GM12875 (cell line): Measurements from ENCODE around the gene EIF6.

ENCODE experiments used
- H3K4me3 ChIP-seq: one replicate; pipeline ENCODE4 v1.5.1; 2011; ENCODE audit warnings: low read depth, low read length, control low read depth
- CTCF ChIP-seq: IDR thresholded peaks from 2 replicates; pipeline ENCODE4 v1.5.1; 2011; ENCODE audit warnings: low read depth, mild to moderate bottlenecking, control low read depth, inconsistent platforms, low read length, moderate library complexity, borderline replicate concordance; ENCODE audit not compliant: insufficient read depth

The EIF6 gene

GRCh38 chr20:35238735-35239134 is 45.8 kb downstream of the EIF6 start:
- no peak overlapping the region for H3K4me3 ChIP-seq
- TF ChIP-seq CTCF, result no peak

DNA sequence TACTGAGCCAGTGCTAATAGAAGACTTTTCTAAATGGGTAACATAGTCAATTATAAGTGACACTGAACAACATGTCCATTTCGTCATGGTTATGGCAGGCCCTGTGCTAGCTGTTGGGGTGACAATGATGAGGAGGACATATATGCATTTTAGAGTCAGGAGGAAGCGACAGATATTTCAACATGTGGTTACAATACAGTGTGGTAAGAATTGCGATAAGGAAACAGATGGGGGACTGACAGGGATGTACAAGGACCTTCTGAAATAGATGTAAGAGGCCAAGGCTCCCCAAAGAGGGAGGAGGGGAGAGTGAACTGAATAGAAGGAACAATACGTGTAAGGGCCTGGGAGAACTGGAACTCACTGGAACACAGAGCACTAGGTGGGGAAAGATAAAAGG is 46.4 kb downstream of the EIF6 start:
- TF ChIP-seq CTCF, result no peak
- no peak overlapping the region for H3K4me3 ChIP-seq

DNA sequence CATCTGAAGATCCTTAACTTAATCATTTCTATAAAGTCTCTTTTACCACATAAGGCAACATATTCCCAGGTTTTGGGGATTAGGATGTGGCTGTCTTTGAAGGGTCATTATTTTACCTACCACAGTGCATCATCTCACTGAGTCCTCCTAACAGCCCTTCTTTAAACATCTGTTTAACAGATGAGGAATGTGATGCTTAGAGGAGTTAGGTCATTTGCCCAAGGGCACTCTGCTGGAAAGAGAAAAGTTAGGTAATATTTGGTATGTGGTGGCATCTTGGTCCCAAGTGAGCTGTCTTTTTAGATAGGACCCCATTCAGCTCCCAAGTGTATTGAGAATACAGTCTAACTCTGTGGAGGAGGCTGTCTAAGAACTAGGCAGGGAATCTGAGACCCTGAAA is 47.1 kb downstream of the EIF6 start:
- TF ChIP-seq CTCF, result no peak
- H3K4me3 ChIP-seq, result no peak overlapping the region

DNA sequence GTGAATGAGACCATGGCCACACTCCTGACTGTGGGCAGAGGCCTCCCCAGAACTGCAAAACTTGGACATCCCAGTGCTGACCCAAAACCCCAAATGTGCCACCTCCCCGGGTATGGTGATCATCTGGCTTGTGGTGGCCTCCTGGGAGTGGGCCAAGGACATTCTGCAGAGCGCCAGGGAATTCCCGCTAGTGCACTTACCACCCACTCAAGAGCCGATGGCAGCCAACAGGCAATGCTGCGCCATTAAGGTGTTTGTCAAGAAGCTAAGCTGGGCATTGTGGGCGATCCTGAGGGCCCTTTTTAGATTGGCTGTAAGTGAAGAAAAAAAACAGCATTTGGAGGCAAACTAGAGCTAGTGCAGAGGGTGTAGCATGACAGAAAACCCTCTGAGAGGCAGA is 48.7 kb downstream of the EIF6 start:
- TF ChIP-seq CTCF, result no peak

DNA sequence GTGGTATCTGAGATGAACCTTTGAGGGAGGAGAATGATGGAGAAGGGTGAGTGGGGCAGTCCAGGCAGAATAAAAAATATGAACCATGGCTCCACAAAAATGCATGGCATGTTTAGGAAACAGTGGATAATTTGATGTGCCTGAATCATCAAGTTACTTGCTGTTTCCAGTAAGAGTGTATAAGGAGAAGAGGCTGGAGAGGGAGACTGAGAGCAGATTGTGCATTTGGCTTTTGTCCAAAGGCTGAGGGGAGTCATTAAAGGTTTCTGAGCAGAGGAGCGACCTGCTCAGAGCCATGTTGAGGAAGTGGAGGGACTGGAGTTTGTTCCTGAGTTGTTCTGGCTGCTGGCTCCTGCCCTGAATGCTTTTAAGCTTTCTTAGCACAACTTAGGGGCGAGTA is 52.0 kb downstream of the EIF6 start:
- no peak overlapping the region for H3K4me3 ChIP-seq
- TF ChIP-seq CTCF, result no peak

More for the DNA sequence above, 48.7 kb downstream of the EIF6 start:
- no peak overlapping the region for H3K4me3 ChIP-seq
